Measurements from ENCODE around the gene IL17RE.
A peak's percentile ranks its signal among the peaks of the same experiment; 100 is the strongest.
"Not testable (repeated sequence)": the region's sequence is repeated elsewhere in the genome, so short reads cannot be mapped to it uniquely, and the experiment has no call there.

Gene IL17RE

DNA sequence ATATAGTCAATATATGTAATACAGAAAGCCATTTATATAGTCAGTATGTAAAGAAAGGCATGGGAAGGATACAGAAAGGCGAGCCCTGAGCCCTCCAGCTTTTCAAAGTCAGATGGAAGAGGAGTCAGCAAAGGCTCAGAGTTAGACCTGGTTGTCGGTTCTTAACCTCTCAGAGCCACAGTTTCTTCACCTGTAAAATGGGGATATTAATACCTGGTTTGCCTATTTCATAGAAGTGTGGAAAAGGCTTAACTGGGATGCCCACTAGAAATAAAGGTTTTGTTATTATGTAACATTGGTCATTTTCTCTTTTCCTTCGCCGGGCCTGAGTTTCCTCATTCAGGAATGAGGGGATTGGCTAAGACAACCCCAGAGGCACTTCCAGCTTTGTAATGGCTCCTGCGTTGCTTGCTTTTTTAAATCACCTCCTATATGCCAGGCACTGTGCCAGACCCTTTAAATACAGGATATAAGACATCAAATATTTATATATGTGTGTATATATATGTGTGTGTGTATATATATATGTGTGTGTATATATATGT lies 33.4 kb downstream of the IL17RE start:
- no peak for DNase-seq

DNA sequence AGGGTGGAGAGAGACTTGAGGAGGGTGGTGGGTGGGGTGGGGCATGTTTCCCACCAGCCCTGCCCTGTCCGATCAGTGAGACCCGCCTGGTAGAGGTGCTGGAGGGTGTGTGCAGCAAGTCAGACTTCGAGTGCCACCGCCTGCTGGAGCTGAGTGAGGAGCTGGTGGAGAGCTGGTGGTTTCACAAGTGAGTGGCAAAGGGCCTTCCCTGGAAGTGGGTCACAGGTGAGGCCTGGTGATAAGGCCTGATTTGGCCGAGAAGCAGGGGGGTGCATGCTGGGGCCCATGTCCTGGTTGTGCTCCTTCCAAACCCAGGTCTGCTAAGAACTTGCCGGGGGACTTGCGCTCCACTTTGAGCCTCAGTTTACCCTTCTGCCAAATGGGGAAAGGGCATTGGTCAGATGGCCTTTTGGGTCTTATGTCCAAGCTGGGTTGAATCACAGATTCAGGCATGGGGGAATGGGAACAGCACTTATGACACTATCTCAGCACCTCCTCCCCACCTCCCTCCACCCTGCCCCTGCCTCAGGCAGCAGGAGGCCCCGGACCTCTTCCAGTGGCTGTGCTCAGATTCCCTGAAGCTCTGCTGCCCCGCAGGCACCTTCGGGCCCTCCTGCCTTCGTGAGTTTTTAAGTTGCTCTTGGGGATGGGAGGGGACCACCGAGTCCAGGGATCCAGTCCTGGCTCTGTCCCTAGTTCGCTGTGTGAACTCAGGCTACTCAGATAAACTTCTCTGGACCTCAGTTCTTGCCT lies 35.0 kb downstream of the IL17RE start:
- no peak for DNase-seq

GRCh38 chr3:9938966-9939365 lies 36.3 kb downstream of the IL17RE start:
- no peak for DNase-seq

DNA sequence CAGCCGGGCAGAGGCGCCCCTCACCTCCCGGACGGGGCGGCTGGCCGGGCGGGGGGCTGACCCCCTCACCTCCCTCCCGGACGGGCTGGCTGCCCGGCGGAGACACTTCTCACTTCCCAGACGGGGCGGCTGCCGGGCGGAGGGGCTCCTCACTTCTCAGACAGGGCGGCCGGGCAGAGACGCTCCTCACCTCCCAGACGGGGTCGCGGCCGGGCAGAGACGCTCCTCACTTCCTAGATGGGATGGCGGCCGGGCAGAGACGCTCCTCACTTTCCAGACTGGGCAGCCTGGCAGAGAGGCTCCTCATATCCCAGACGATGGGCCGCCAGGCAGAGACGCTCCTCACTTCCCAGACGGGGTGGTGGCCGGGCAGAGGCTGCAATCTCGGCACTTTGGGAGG lies 37.3 kb downstream of the IL17RE start:
- DNase-seq: not testable (repeated sequence)

DNA sequence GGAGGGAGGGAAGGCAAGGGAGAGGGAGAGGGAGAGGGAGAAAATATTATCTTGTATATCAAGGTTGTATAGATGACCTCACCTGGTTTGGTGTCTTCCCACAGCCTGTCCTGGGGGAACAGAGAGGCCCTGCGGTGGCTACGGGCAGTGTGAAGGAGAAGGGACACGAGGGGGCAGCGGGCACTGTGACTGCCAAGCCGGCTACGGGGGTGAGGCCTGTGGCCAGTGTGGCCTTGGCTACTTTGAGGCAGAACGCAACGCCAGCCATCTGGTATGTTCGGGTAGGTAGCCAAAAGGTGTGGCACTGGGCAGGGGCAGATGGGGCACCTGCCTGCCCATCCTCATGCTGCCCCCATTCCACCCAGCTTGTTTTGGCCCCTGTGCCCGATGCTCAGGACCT lies 38.1 kb downstream of the IL17RE start:
- no peak for DNase-seq

DNA sequence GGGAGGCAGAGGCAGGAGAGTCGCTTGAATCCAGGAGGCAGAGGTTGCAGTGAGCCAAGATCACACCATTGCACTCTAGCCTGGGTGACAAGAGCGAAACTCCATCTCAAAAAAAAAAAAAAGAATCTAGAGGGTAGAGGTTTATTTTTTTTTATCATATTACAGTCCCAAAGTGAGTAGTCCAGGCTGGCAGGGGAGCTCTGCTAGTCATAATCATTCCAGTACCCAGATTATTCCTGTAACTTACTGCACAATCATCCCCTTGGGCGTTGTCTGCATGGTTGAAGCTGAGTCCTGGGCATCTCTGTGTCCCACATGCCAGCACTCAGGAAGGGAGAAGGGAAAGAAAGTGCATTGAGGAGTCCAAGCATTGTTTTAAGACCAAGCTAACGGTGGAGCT lies 39.5 kb downstream of the IL17RE start:
- DNase-seq: no peak

DNA sequence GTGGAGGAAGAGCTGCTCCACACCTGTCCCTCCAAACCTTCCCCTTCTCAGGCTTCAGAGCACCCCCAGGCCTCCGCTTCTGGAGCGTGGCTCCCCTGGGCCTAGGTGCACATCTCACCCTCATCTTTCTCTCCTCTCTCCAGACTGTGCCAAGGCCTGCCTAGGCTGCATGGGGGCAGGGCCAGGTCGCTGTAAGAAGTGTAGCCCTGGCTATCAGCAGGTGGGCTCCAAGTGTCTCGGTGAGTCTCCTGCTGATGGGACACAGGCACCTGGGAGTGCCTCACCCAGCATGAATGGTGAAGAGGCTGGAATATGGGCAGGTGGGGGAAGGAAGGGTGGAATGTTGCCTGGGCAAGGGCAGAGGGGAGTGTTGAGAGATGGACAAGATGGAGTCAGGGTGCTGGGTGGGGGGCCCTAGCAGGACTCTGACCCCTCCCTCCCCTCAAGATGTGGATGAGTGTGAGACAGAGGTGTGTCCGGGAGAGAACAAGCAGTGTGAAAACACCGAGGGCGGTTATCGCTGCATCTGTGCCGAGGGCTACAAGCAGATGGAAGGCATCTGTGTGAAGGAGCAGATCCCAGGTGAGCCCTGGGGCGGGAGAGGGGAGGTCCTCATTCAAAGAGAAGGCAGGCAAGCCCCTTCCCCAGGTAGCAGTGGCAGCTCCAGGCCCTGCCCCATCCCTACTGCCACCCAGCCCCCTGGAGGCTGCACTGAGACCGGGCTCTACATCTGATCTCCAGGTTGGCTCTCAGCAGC lies 40.5 kb downstream of the IL17RE start:
- DNase-seq: no peak

DNA sequence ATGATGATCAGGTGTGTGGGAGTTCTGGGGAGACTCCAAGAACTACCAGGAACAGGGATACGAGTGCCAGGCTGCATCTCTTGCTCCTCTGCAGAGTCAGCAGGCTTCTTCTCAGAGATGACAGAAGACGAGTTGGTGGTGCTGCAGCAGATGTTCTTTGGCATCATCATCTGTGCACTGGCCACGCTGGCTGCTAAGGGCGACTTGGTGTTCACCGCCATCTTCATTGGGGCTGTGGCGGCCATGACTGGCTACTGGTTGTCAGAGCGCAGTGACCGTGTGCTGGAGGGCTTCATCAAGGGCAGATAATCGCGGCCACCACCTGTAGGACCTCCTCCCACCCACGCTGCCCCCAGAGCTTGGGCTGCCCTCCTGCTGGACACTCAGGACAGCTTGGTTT lies 41.6 kb downstream of the IL17RE start:
- no peak for DNase-seq

DNA sequence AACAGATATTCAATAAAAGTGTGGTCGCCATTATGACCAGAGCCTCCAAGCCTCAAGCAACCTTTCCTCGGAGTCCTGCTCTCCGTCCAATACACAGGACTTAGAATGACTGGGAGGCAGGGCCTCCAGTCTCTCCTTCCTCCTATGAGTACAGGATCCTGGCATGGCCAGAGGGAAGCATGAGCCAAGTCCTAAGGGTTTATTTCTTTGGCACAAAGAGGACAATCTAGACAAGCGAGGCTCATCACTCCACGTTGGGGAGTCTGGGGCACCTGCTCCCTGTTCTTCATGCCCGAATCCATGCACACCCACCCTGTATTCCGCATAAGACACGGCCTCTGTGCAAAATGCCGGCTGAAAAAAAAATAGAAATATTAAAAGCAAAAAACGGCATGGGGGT lies 42.7 kb downstream of the IL17RE start:
- DNase-seq: no peak

GRCh38 chr3:9946112-9947024 lies 43.7 kb downstream of the IL17RE start:
- DNase-seq: peak; percentile 78 to 87

- peak; percentile 9 to 68 for DNase-seq
Measured at GRCh38 chr3:9947025-9947995, 44.7 kb downstream of the IL17RE start.

DNA sequence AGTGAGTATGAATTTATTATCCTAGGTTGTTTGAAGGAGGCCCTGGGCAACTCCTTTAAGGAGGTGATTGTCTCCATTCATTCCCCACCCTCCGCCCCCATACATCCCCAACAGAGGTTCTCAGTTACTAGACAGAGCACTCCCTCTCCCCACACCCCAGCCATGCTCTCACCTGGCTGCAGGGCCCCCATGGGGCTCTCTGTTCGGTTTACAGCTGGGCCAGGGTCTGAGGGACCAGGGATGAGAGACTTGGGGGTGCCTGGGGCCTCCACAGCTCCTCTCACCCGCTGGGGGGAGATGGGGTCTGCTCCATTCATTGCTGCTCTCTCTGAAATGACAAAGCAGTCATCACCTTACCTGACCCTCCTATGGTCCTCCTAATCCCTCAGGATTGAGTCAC lies 45.9 kb downstream of the IL17RE start:
- no peak for DNase-seq

GRCh38 chr3:9949115-9949514 lies 46.5 kb downstream of the IL17RE start:
- no peak for DNase-seq

DNA sequence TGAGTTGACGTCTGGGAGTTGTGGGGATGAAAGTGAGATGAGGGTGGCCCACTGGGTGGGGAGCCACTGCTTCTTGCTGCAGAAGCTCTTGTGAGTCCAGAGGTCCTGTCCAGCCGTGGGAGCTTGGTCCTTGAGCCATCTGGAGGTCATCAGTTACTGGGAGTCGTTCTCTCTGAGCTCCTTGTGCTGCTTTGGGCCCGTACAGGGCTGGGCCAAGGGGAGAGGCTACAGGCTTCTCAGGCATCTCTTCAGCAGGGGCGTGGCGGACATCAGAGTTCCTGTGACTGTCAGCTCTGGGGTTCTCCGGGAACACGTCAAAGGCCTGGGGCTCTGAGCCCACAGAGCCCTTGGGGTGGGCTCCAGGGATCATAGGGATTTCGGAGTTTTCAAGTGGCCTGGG lies 47.0 kb downstream of the IL17RE start:
- DNase-seq: no peak

DNA sequence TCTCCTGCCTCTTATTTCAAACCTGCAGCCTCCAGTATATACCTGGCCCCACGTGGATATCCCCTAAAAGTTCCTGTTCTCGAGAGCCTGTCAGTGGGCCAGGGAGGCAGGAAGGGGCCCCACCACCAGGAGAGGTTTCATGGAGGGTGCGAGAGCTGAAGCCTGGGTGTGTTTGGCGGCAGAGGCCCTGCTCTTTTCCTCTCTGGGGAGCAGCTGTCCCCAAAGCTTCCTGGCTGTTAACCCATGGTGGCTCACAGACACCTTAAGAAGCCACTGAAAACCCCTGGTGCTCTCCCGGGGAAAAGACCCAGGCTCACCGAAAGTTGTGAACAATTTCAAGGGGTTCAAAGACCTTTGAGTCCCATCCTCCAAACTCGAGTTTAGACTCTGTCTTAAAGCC lies 48.5 kb downstream of the IL17RE start:
- DNase-seq: no peak

- no peak for DNase-seq
Measured at GRCh38 chr3:9951598-9951961, 48.9 kb downstream of the IL17RE start.

DNA sequence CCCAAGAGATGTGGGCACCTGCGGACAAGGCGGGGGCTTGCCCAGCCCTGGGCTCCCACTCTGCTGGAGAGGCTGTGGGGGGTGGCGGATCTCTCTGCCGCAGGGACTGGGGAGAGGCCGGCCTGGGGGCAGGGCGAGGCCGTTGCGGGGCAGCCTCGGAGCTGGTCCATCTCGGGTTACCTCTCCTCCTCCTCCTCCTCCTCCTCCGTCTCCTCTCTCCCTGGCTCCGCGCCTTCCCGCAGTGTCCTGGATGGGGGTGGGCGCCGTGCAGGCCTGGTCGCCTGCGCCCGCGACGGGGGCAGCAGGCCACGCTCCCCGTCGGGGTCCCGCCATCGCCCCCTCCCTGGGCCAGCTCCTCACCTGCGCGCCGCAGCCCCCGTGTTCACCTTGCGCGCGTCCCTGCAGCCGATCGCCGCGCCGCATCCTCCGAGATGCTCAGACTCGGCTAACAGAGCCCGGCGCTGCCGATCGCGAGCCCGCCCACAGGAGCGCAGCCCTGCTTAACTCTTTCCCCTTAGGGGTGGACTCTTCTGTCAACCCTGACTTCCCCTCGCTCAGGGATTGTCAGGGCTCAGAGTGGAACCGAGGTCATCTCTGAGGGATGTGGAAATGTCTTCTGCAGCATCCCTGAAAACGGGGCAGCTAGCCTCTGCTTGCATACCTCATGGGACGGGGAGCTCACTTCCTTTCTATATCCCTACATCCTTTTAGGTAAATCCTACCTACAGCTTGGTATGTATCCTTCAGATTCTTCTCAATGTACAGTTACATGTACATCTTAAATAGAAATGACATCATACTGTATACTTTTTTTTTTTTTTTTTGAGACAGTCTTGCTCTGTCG lies 49.5 kb downstream of the IL17RE start, which contains the start of gene PRRT3:
TSS of gene PRRT3 (minus strand) at position 447 of the 844 bp plus-strand sequence. CDS start 2,293 bp downstream, outside the sequence.
- DNase-seq: peak; percentile 21 to 57

DNA sequence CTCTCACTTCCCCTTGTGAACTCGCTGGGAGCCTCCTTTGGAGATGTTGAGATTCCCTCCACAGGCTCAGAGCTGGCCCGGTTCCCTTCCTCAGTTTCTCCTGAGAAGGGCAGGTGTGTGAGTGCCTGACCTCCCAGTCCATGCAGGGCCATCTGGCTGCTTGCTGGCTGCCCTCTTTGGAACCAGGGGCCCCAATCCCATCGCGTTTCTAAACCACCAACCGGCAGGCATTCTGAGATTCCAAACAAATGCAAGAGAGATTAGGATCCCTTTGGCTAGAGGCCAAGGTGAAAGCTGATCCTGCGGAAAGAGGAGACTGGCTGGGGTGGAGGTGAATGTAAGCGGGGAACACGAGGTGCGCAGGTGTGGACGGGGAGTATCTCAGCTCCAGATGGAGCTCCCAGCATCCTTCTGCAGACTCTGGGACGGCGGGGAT lies 52.4 kb downstream of the IL17RE start:
- DNase-seq: peak; percentile 16 to 64

GRCh38 chr3:9955611-9956352 lies 53.1 kb downstream of the IL17RE start:
- no peak for DNase-seq

DNA sequence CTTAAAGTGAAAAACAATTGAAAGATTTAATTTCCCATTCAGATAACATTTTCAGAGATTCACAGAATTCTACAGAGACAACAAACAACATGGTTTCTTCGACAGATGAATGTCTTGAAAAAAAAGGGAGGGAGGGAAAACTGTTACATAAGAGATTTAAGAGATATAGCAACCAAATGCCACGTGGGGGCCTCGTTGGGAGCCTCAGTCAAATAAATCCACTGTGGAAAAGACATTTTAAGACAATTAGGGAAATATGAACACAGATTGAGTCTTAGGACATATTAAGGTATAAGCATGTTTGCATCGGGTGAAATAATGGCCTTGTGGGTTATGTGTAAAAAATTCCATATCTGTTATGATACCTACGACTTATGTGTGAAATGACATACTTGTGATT lies 54.6 kb downstream of the IL17RE start:
- DNase-seq: no peak

All from NCI-H2081 (cell line).